ENCODE measurements around the gene RAPGEF4.

RAPGEF4 gene

GRCh38 chr2:173028141-173028540 is 292.5 kb downstream of the RAPGEF4 start:
- Histone ChIP-seq H3K4me1 (ENCODE audit: control insufficient read depth in 1 of 2, insufficient read depth in 1 of 2, low read depth in 1 of 2, low read length in 1 of 2) (no peaks in the 10 kb centered on the region), H3K4me3 (ENCODE audit: low read depth in 1 of 2, low read length in 1 of 2) (no peak overlapping the region), H3K36me3 (no peaks in the 10 kb centered on the region), H3K27me3 (peaks cover 3% of the 10 kb centered on the region), H3K9me3 (no peaks in the 10 kb centered on the region), H3K27ac (no peak overlapping the region)
- no peak for TF ChIP-seq CTCF (IDR thresholded peaks at IDR 0.05)

- H3K9me3 ChIP-seq: no peaks in the 10 kb centered on the region
- TF ChIP-seq CTCF (IDR thresholded peaks at IDR 0.05): no peak
These were observed 293.0 kb downstream of the RAPGEF4 start for GRCh38 chr2:173028671-173029070.

GRCh38 chr2:173030561-173031490 is 295.2 kb downstream of the RAPGEF4 start:
- H3K36me3 ChIP-seq: no peaks in the 10 kb centered on the region
- no peak for TF ChIP-seq CTCF (IDR thresholded peaks at IDR 0.05)
- no peak overlapping the region for H3K27ac ChIP-seq
- H3K4me3 ChIP-seq (ENCODE audit: low read depth in 1 of 2, low read length in 1 of 2): no peak overlapping the region
- no peaks in the 10 kb centered on the region for H3K9me3 ChIP-seq
- H3K27me3 ChIP-seq: no peaks in the 10 kb centered on the region
- no peaks in the 10 kb centered on the region for H3K4me1 ChIP-seq (ENCODE audit: control insufficient read depth in 1 of 2, insufficient read depth in 1 of 2, low read depth in 1 of 2, low read length in 1 of 2)

More at GRCh38 chr2:173028671-173029070, 293.0 kb downstream of the RAPGEF4 start:
- Histone ChIP-seq H3K4me1 (ENCODE audit: control insufficient read depth in 1 of 2, insufficient read depth in 1 of 2, low read depth in 1 of 2, low read length in 1 of 2) (no peaks in the 10 kb centered on the region), H3K36me3 (no peaks in the 10 kb centered on the region), H3K27me3 (no peaks in the 10 kb centered on the region), H3K27ac (no peak overlapping the region), H3K4me3 (ENCODE audit: low read depth in 1 of 2, low read length in 1 of 2) (no peak overlapping the region)

GRCh38 chr2:173032032-173032431 is 296.4 kb downstream of the RAPGEF4 start:
- no peaks in the 10 kb centered on the region for H3K9me3 ChIP-seq
- H3K4me1 ChIP-seq (ENCODE audit: control insufficient read depth in 1 of 2, insufficient read depth in 1 of 2, low read depth in 1 of 2, low read length in 1 of 2): no peaks in the 10 kb centered on the region
- H3K36me3 ChIP-seq: no peaks in the 10 kb centered on the region
- H3K27me3 ChIP-seq: no peaks in the 10 kb centered on the region
- no peak for TF ChIP-seq CTCF (IDR thresholded peaks at IDR 0.05)
- H3K27ac ChIP-seq: no peak overlapping the region
- H3K4me3 ChIP-seq (ENCODE audit: low read depth in 1 of 2, low read length in 1 of 2): no peak overlapping the region

- Histone ChIP-seq H3K9me3 (no peaks in the 10 kb centered on the region), H3K27me3 (no peaks in the 10 kb centered on the region), H3K27ac (no peak overlapping the region), H3K4me1 (ENCODE audit: control insufficient read depth in 1 of 2, insufficient read depth in 1 of 2, low read depth in 1 of 2, low read length in 1 of 2) (no peaks in the 10 kb centered on the region), H3K36me3 (no peaks in the 10 kb centered on the region), H3K4me3 (ENCODE audit: low read depth in 1 of 2, low read length in 1 of 2) (no peak overlapping the region)
- TF ChIP-seq CTCF (IDR thresholded peaks at IDR 0.05): no peak
These were observed 297.4 kb downstream of the RAPGEF4 start for GRCh38 chr2:173033084-173033483.
